Breast epithelium (tissue), 3 donors: ENCODE data around the gene SMAP1.
"Not testable (repeated sequence)": the region's sequence is repeated elsewhere in the genome, so short reads cannot be mapped to it uniquely, and the experiment has no call there.

Experiments used
- POLR2A ChIP-seq: fragments of 450-650 bp; IDR thresholded peaks from one replicate; pipeline ENCODE4 v1.6.1; 2016; ENCODE audit warnings: antibody characterized with exemption, mild to moderate bottlenecking, moderate library complexity
- POLR2AphosphoS5 ChIP-seq, 3 donors: sonication (generic); formaldehyde crosslinking; IDR thresholded peaks; one replicate each; pipeline ENCODE4 v1.6.1; 2017; ENCODE audit warnings: antibody characterized with exemption in 3 of 3
- TF ChIP-seq, protein P1 (sequence below), 3 donors: fragments of 450-650 bp; IDR thresholded peaks; one replicate each; pipeline ENCODE4 v1.5.1; 2016 to 2017; ENCODE audit warnings: antibody characterized with exemption in 3 of 3, mild to moderate bottlenecking in 3 of 3, moderate library complexity in 3 of 3

DNA sequence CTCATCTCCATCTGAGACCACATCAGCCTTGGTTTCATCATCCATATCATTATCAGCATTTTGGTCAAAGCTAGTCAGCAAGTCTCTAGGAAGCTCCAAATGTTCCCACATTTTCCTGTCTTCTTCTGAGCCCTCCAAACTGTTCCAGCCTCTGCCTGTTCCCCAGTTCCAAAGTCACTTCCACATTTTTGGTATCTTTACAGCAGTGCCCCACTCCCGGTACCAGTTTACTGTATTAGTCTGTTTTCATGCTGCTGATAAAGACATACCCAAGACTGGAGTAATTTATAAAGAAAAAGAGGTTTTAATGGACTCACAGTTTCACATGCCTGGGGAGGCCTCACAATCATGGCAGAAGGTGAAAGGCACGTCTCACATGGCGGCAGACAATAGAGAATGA is 74.8 kb downstream of the SMAP1 start:
- TF ChIP-seq, protein P1, sequence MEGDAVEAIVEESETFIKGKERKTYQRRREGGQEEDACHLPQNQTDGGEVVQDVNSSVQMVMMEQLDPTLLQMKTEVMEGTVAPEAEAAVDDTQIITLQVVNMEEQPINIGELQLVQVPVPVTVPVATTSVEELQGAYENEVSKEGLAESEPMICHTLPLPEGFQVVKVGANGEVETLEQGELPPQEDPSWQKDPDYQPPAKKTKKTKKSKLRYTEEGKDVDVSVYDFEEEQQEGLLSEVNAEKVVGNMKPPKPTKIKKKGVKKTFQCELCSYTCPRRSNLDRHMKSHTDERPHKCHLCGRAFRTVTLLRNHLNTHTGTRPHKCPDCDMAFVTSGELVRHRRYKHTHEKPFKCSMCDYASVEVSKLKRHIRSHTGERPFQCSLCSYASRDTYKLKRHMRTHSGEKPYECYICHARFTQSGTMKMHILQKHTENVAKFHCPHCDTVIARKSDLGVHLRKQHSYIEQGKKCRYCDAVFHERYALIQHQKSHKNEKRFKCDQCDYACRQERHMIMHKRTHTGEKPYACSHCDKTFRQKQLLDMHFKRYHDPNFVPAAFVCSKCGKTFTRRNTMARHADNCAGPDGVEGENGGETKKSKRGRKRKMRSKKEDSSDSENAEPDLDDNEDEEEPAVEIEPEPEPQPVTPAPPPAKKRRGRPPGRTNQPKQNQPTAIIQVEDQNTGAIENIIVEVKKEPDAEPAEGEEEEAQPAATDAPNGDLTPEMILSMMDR (IDR thresholded peaks at IDR 0.05): not testable (repeated sequence)
- TF ChIP-seq POLR2A; POLR2AphosphoS5 (IDR thresholded peaks at IDR 0.05): not testable (repeated sequence)
